ENCODE data around the gene RNF38.

DNA sequence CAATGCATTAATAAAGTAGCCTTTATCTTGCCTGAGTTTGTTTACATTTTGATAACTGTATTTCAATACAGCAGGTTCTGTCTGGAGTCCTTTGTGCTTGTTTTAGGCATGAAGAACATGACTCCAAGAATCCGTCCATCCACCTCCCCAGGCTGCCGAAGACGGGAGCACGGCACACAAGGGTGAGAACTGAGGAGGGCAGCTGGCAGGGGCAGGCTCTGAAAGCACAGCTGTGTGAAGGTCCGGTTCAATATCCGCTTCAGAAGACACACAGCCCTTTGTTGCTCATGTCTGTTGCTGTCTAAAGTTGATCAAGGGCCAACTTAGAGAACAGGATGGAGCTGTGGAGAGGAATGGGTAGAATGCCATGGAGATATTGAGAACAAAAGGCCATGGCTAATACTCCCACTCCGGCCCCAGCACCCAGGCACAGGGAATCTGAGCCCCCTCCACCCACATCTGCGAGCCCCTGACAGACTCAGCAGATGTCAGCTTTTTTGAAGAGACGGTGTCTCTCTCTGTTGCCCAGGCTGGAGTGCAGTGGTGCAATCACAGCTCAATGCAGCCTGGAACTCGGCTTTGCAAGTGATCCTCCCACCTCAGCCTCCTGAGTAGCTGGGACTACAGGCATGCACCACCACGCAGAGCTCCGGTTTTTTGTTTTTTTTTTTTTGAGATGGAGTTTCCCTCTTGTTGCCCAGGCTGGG is 83.3 kb downstream of the RNF38 start:
- TF ChIP-seq, protein P1, sequence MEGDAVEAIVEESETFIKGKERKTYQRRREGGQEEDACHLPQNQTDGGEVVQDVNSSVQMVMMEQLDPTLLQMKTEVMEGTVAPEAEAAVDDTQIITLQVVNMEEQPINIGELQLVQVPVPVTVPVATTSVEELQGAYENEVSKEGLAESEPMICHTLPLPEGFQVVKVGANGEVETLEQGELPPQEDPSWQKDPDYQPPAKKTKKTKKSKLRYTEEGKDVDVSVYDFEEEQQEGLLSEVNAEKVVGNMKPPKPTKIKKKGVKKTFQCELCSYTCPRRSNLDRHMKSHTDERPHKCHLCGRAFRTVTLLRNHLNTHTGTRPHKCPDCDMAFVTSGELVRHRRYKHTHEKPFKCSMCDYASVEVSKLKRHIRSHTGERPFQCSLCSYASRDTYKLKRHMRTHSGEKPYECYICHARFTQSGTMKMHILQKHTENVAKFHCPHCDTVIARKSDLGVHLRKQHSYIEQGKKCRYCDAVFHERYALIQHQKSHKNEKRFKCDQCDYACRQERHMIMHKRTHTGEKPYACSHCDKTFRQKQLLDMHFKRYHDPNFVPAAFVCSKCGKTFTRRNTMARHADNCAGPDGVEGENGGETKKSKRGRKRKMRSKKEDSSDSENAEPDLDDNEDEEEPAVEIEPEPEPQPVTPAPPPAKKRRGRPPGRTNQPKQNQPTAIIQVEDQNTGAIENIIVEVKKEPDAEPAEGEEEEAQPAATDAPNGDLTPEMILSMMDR (IDR thresholded peaks at IDR 0.05) = no peak
- TF ChIP-seq POLR2A (IDR thresholded peaks at IDR 0.05) = no peak
